HL-60/S4 (cell line): ENCODE measurements around the gene EMP1.

Experiments used
- in situ Hi-C: fragments of 300-500 bp; cut with MboI; formaldehyde crosslinking; loops from 2 replicates; pipeline ENCODE4 v1.14.3; 2022; ENCODE audit warnings: low sequenced_read_pairs

EMP1 gene

GRCh38 chr12:13196130-13196921, at the start of gene EMP1:
Gene EMP1, plus strand, starts transcription at chr12:13196726. Its CDS starts 14,785 bp downstream, at chr12:13211511.
- in situ Hi-C loops = no loop called here

GRCh38 chr12:13147688-13148484, 48.6 kb upstream of the EMP1 start:
- in situ Hi-C loops = no loop called here

GRCh38 chr12:13148485-13148847, 48.1 kb upstream of the EMP1 start:
- in situ Hi-C loops = no loop called here

- in situ Hi-C loops = no loop called here
Observed at GRCh38 chr12:13149411-13149810, 47.1 kb upstream of the EMP1 start.

GRCh38 chr12:13152281-13152680, 44.2 kb upstream of the EMP1 start:
- in situ Hi-C loops = no loop called here

GRCh38 chr12:13152756-13153155, 43.8 kb upstream of the EMP1 start:
- in situ Hi-C loops = no loop called here

- in situ Hi-C loops = no loop called here
Observed at GRCh38 chr12:13153180-13153579, 43.3 kb upstream of the EMP1 start.

- in situ Hi-C loops = no loop called here
Observed at GRCh38 chr12:13154027-13154538, 42.4 kb upstream of the EMP1 start.

- in situ Hi-C loops = no loop called here
Observed at GRCh38 chr12:13154831-13155230, 41.7 kb upstream of the EMP1 start.

- in situ Hi-C loops = no loop called here
Observed at GRCh38 chr12:13156277-13156676, 40.2 kb upstream of the EMP1 start.

GRCh38 chr12:13161172-13161571, 35.4 kb upstream of the EMP1 start:
- in situ Hi-C loops = no loop called here

- in situ Hi-C loops = no loop called here
Observed at GRCh38 chr12:13162904-13163303, 33.6 kb upstream of the EMP1 start.

GRCh38 chr12:13163868-13164635, 32.5 kb upstream of the EMP1 start:
- in situ Hi-C loops = no loop called here

- in situ Hi-C loops = no loop called here
Observed at GRCh38 chr12:13164921-13165616, 31.5 kb upstream of the EMP1 start.

GRCh38 chr12:13165617-13166041, 30.9 kb upstream of the EMP1 start:
- in situ Hi-C loops = no loop called here

GRCh38 chr12:13167226-13167625, 29.3 kb upstream of the EMP1 start:
- in situ Hi-C loops = no loop called here

- in situ Hi-C loops = no loop called here
Observed at GRCh38 chr12:13167906-13168305, 28.6 kb upstream of the EMP1 start.

- in situ Hi-C loops = no loop called here
Observed at GRCh38 chr12:13169272-13169671, 27.3 kb upstream of the EMP1 start.

- in situ Hi-C loops = no loop called here
Observed at GRCh38 chr12:13170892-13171490, 25.5 kb upstream of the EMP1 start.
